GM19395 (cell line): Measurements from ENCODE around the gene PNPLA1.

Experiments used
- ATAC-seq: cut with Tn5 transposase; IDR thresholded peaks from one replicate; pipeline ENCODE4 v1.9.1; 2021; ENCODE audit warnings: mild to moderate bottlenecking, moderate library complexity; ENCODE audit not compliant: unreplicated experiment

The PNPLA1 gene

GRCh38 chr6:36285187-36285671 is 15.4 kb downstream of the PNPLA1 start:
- ATAC-seq = no peak

GRCh38 chr6:36285797-36286196 is 15.9 kb downstream of the PNPLA1 start:
- no peak for ATAC-seq

GRCh38 chr6:36286858-36287257 is 17.0 kb downstream of the PNPLA1 start:
- no peak for ATAC-seq

GRCh38 chr6:36289281-36289878 is 19.5 kb downstream of the PNPLA1 start:
- no peak for ATAC-seq

- ATAC-seq = no peak
These were observed 21.1 kb downstream of the PNPLA1 start for GRCh38 chr6:36290668-36291620.

- no peak for ATAC-seq
These were observed 22.3 kb downstream of the PNPLA1 start for GRCh38 chr6:36292170-36292569.

GRCh38 chr6:36296240-36296639 is 26.4 kb downstream of the PNPLA1 start:
- ATAC-seq = no peak

- no peak for ATAC-seq
These were observed 27.2 kb downstream of the PNPLA1 start for GRCh38 chr6:36297051-36297450.

GRCh38 chr6:36297511-36297910 is 27.7 kb downstream of the PNPLA1 start:
- ATAC-seq = no peak

GRCh38 chr6:36298027-36298426 is 28.2 kb downstream of the PNPLA1 start:
- no peak for ATAC-seq

- ATAC-seq = no peak
These were observed 31.3 kb downstream of the PNPLA1 start for GRCh38 chr6:36301085-36301658.

GRCh38 chr6:36301781-36302180 is 31.9 kb downstream of the PNPLA1 start:
- no peak for ATAC-seq

GRCh38 chr6:36302227-36302976 is 32.5 kb downstream of the PNPLA1 start:
- ATAC-seq = peak; percentile 72

- no peak for ATAC-seq
These were observed 36.0 kb downstream of the PNPLA1 start for GRCh38 chr6:36305885-36306284.

GRCh38 chr6:36306375-36306774 is 36.5 kb downstream of the PNPLA1 start:
- ATAC-seq = no peak

- no peak for ATAC-seq
These were observed 38.7 kb downstream of the PNPLA1 start for GRCh38 chr6:36308514-36308913.

- no peak for ATAC-seq
These were observed 39.3 kb downstream of the PNPLA1 start for GRCh38 chr6:36309203-36309602.

- ATAC-seq = no peak
These were observed 40.0 kb downstream of the PNPLA1 start for GRCh38 chr6:36309900-36310299.

GRCh38 chr6:36312854-36313648 is 43.2 kb downstream of the PNPLA1 start:
- ATAC-seq = no peak

- no peak for ATAC-seq
These were observed 43.7 kb downstream of the PNPLA1 start for GRCh38 chr6:36313649-36313936.
